ENCODE measurements around the gene MCC.

- no peak for TF ChIP-seq CTCF (IDR thresholded peaks at IDR 0.05)
- TF ChIP-seq POLR2A (IDR thresholded peaks at IDR 0.05): no peak
Measured at GRCh38 chr5:113280541-113280940, 207.7 kb downstream of the MCC start.
